ENCODE measurements around the gene TBC1D23.

DNA sequence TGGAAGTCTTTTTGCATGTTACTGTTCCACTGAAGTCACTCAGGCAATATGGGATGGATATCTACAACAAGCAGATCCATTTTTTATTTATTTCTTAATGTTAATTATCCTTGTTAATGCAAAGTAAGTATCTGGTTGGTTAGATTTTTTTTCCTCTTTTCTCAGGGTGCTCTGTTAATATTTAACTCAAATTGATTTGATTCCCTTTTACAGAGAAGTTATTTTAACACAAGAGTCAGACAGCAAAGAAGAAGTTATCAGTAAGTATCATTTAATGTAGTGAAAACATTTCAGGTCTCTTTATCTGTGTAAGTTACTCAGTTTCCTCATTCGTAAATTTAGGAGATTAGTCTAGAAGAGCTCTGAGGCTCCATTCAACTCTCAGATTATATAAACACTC is 34.3 kb downstream of the TBC1D23 start:
- TF ChIP-seq, protein P1, sequence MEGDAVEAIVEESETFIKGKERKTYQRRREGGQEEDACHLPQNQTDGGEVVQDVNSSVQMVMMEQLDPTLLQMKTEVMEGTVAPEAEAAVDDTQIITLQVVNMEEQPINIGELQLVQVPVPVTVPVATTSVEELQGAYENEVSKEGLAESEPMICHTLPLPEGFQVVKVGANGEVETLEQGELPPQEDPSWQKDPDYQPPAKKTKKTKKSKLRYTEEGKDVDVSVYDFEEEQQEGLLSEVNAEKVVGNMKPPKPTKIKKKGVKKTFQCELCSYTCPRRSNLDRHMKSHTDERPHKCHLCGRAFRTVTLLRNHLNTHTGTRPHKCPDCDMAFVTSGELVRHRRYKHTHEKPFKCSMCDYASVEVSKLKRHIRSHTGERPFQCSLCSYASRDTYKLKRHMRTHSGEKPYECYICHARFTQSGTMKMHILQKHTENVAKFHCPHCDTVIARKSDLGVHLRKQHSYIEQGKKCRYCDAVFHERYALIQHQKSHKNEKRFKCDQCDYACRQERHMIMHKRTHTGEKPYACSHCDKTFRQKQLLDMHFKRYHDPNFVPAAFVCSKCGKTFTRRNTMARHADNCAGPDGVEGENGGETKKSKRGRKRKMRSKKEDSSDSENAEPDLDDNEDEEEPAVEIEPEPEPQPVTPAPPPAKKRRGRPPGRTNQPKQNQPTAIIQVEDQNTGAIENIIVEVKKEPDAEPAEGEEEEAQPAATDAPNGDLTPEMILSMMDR (IDR thresholded peaks at IDR 0.05): no peak
- no peak for TF ChIP-seq ZFX (IDR thresholded peaks at IDR 0.05; ENCODE audit: borderline replicate concordance)
